Muscle layer of colon (tissue), 2 donors: ENCODE measurements around the gene KCNJ6.

Experiments
- H3K27ac ChIP-seq: one replicate; pipeline ENCODE4 v1.7.0; 2013; ENCODE audit warnings: low read depth, mild to moderate bottlenecking, low read length, moderate library complexity
- H3K27me3 ChIP-seq, 2 donors: one replicate each; pipeline ENCODE4 v1.7.0; 2013; ENCODE audit warnings: low read length in 2 of 2, mild to moderate bottlenecking in 2 of 2; ENCODE audit not compliant: insufficient read depth in 2 of 2, control insufficient read depth in 1 of 2
- H3K36me3 ChIP-seq: one replicate; pipeline ENCODE4 v1.7.0; 2013; ENCODE audit warnings: mild to moderate bottlenecking, low read length; ENCODE audit not compliant: insufficient read depth
- H3K4me1 ChIP-seq: one replicate; pipeline ENCODE4 v1.7.0; 2013; ENCODE audit warnings: mild to moderate bottlenecking, low read length; ENCODE audit not compliant: insufficient read depth
- H3K4me3 ChIP-seq, 2 donors: one replicate each; pipeline ENCODE4 v1.7.0; 2013; ENCODE audit warnings: low read length in 2 of 2, low read depth in 1 of 2, mild to moderate bottlenecking in 1 of 2, moderate library complexity in 1 of 2
- H3K9ac ChIP-seq: one replicate; pipeline ENCODE4 v1.7.0; 2013; ENCODE audit warnings: low read length
- H3K9me3 ChIP-seq: one replicate; pipeline ENCODE4 v1.7.0; 2013; ENCODE audit warnings: mild to moderate bottlenecking, low read length
- donor health status: abdominal sarcoma.
- donor health status: Adenocarcinoma of cecum.

Gene KCNJ6

DNA sequence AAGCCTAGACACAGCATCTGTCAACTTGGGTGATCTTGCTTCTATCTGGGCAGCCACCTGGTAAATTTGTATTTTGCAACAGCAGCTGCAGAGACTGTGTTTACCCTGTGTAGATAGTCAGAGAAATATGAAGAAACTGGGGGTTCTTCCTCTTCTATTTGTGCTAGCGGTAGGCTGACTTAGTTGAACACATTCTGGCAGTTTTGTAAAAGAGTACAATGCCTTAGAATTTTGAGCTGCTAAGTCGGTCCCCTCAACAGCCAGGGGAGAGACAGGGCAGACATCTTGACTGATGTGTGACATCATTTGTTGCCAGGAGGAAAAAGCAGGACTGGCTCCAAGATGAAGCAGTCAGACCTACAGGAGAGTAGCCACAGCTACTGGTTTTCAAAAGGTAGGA is 53.7 kb downstream of the KCNJ6 start:
- Histone ChIP-seq H3K4me1 (no peaks in the 10 kb centered on the region), H3K9me3 (no peaks in the 10 kb centered on the region), H3K27ac (no peak overlapping the region), H3K27me3 (no peaks in the 10 kb centered on the region), H3K4me3 (no peak overlapping the region), H3K9ac (no peak overlapping the region), H3K36me3 (no peaks in the 10 kb centered on the region)

- H3K9me3 ChIP-seq: no peaks in the 10 kb centered on the region
- H3K9ac ChIP-seq: no peak overlapping the region
- H3K27me3 ChIP-seq: no peaks in the 10 kb centered on the region
- H3K36me3 ChIP-seq: no peaks in the 10 kb centered on the region
- H3K4me1 ChIP-seq: no peaks in the 10 kb centered on the region
- no peak overlapping the region for H3K27ac ChIP-seq
- no peak overlapping the region for H3K4me3 ChIP-seq
Measured at GRCh38 chr21:37861561-37861960, 54.7 kb downstream of the KCNJ6 start.

DNA sequence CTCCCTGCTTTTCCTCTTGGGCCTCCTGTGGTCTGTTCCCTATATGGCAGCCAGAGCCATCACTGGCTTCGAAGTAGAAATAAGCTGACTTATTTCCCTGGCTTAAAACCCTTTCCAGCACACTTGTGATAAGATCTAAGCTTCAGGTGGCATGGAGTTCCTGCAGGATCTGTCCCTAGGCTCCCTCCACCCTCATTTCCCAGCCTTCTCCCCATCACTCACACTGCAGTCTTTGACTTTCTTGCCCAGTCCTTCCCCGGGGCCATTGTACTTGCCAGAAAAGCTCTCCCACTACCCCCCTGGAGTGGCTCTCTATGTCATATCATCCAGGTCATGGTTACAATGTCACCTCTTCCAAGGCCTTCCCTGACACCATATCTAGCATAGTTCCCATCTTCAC is 55.8 kb downstream of the KCNJ6 start:
- H3K9ac ChIP-seq: no peak overlapping the region
- H3K4me3 ChIP-seq: no peak overlapping the region
- H3K36me3 ChIP-seq: no peaks in the 10 kb centered on the region
- no peaks in the 10 kb centered on the region for H3K27me3 ChIP-seq
- H3K4me1 ChIP-seq: no peaks in the 10 kb centered on the region
- H3K9me3 ChIP-seq: no peaks in the 10 kb centered on the region
- no peak overlapping the region for H3K27ac ChIP-seq

- H3K4me1 ChIP-seq: no peaks in the 10 kb centered on the region
- no peak overlapping the region for H3K27ac ChIP-seq
Measured at GRCh38 chr21:37855647-37856625, 60.3 kb downstream of the KCNJ6 start.

GRCh38 chr21:37855271-37855646 is 61.0 kb downstream of the KCNJ6 start:
- Histone ChIP-seq H3K27ac (no peak overlapping the region), H3K4me1 (no peaks in the 10 kb centered on the region), H3K9ac (no peak overlapping the region), H3K4me3 (no peak overlapping the region), H3K27me3 (no peaks in the 10 kb centered on the region), H3K9me3 (no peaks in the 10 kb centered on the region), H3K36me3 (no peaks in the 10 kb centered on the region)

More at GRCh38 chr21:37855647-37856625, 60.3 kb downstream of the KCNJ6 start:
- Histone ChIP-seq H3K36me3 (no peaks in the 10 kb centered on the region), H3K27me3 (no peaks in the 10 kb centered on the region), H3K9me3 (no peaks in the 10 kb centered on the region), H3K4me3 (no peak overlapping the region), H3K9ac (no peak overlapping the region)

GRCh38 chr21:37849506-37850102 is 66.7 kb downstream of the KCNJ6 start:
- H3K9me3 ChIP-seq: no peaks in the 10 kb centered on the region

GRCh38 chr21:37848721-37849490 is 67.4 kb downstream of the KCNJ6 start:
- Histone ChIP-seq H3K36me3 (no peaks in the 10 kb centered on the region), H3K27ac (no peak overlapping the region), H3K9ac (no peak overlapping the region), H3K4me1 (no peaks in the 10 kb centered on the region), H3K9me3 (no peaks in the 10 kb centered on the region), H3K4me3 (no peak overlapping the region), H3K27me3 (no peaks in the 10 kb centered on the region)

More at GRCh38 chr21:37849506-37850102, 66.7 kb downstream of the KCNJ6 start:
- no peaks in the 10 kb centered on the region for H3K27me3 ChIP-seq
- no peaks in the 10 kb centered on the region for H3K36me3 ChIP-seq
- no peak overlapping the region for H3K9ac ChIP-seq
- no peak overlapping the region for H3K27ac ChIP-seq
- H3K4me3 ChIP-seq: no peak overlapping the region
- H3K4me1 ChIP-seq: no peaks in the 10 kb centered on the region

- H3K9me3 ChIP-seq: no peaks in the 10 kb centered on the region
- no peaks in the 10 kb centered on the region for H3K36me3 ChIP-seq
- H3K4me3 ChIP-seq: no peak overlapping the region
- no peaks in the 10 kb centered on the region for H3K4me1 ChIP-seq
- no peaks in the 10 kb centered on the region for H3K27me3 ChIP-seq
- H3K9ac ChIP-seq: no peak overlapping the region
- no peak overlapping the region for H3K27ac ChIP-seq
Measured at GRCh38 chr21:37845535-37845934, 70.7 kb downstream of the KCNJ6 start.

- H3K27ac ChIP-seq: no peak overlapping the region
- no peak overlapping the region for H3K4me3 ChIP-seq
- H3K9me3 ChIP-seq: no peaks in the 10 kb centered on the region
- no peaks in the 10 kb centered on the region for H3K4me1 ChIP-seq
- no peak overlapping the region for H3K9ac ChIP-seq
- no peaks in the 10 kb centered on the region for H3K27me3 ChIP-seq
- H3K36me3 ChIP-seq: no peaks in the 10 kb centered on the region
Measured at GRCh38 chr21:37843191-37843590, 73.1 kb downstream of the KCNJ6 start.

DNA sequence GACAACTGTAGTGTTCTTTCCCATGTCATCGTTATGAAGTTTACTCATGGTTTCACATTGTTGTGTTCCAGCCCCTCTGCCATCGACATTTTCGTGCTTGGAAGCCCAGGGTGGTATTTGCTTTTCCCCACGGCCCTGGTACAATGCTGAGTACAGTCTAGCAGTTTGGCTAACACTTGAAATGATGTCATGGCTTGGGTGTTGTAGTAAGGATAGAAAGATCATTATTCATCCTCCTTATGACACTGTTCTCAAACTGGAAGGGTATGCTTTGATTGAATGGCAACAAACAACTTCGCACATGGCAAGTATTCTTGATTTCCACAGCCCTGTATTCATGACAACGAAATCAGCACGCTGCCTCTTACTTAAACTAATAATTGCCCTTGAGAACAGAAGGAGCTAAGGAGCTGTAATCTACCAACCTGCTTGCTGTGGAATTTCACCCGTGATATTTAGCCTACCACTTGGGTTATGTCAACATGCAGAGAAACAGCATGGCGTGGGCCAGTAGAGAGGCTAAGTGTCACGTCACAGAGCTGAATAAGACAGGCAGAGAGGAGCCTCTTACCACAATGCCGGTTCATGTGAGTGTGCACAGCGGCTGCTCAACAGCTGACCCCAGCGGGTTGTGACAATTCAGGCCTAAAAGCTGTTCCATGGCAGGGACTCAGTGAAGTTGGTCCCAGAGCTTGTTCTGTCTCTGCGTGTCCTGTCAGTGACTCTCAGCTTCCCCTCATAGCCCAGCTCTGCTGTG is 73.9 kb downstream of the KCNJ6 start:
- Histone ChIP-seq H3K36me3 (no peaks in the 10 kb centered on the region), H3K27ac (no peak overlapping the region), H3K4me3 (no peak overlapping the region), H3K27me3 (no peaks in the 10 kb centered on the region), H3K9me3 (no peaks in the 10 kb centered on the region), H3K9ac (no peak overlapping the region), H3K4me1 (no peaks in the 10 kb centered on the region)

DNA sequence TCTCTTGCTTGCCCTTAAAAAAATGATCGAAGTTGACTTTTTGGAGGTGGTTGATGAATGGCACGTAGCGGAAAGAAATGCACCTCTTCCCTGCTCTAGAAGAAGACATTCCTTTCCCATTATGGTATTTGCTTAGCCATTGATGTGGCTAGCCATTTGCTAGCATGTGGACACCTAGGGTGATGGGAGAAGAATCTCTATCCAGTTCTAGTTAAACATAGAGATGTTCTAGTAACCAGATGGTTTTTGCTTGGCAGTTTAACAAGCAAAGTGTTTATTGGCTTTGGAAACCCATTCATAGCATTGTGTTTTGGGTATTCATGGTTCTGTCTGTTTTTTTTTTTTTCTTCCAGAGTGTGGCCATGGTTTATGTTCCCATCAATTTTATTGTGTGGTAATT is 78.9 kb downstream of the KCNJ6 start:
- Histone ChIP-seq H3K4me1 (no peaks in the 10 kb centered on the region), H3K27ac (no peak overlapping the region), H3K27me3 (no peaks in the 10 kb centered on the region)

More for the DNA sequence above, 78.9 kb downstream of the KCNJ6 start:
- no peak overlapping the region for H3K4me3 ChIP-seq
- no peaks in the 10 kb centered on the region for H3K9me3 ChIP-seq
- no peaks in the 10 kb centered on the region for H3K36me3 ChIP-seq
- H3K9ac ChIP-seq: no peak overlapping the region
